ENCODE measurements around the gene DAB2IP.

GRCh38 chr9:121807069-121807822 is 155.8 kb downstream of the DAB2IP start:
- TF ChIP-seq EP300 (IDR thresholded peaks at IDR 0.05) (no peak), CTCF (IDR thresholded peaks at IDR 0.05) (no peak), POLR2A (IDR thresholded peaks at IDR 0.05) (no peak)

Measured in tibial nerve (tissue), 4 donors.